ENCODE measurements around the gene FNDC11.
"Not testable (repeated sequence)": the region's sequence is repeated elsewhere in the genome, so short reads cannot be mapped to it uniquely, and the experiment has no call there.

FNDC11 gene

DNA sequence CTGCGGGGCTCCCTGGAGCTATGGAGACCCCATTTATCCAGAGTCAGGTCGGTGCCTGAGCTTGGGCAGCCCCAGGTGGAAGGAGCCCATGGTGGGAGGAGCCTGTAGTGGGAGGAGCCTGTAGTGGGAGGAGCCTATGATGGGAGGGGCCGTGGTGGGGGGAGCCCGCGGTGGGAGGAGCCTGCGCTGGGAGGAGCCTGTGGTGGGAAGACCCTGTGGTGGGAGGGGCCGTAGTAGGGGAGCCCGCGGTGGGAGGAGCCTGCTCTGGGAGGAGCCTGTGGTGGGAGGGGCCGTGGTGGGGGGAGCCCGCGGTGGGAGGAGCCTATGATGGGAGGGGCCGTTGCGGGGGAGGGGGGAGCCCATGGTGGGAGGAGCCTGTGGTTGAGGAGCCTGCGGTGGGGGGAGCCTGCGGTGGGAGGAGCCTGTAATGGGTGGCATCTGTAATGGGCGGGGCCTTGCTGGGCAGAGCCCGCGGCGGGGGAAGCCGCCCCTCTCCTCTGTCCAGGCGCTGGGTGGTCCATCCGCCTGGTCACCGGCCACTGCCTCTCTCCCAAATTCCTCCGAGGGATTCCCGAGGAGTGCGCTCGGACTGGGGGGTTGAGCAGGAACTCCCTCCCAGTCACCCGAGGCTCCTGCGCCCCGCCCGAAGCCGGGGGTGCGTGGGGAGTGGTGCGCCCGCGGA, 567 bp upstream of the FNDC11 start:
- peak; percentile 71 to 84 for DNase-seq (ENCODE audit: low read depth in 2 of 2)

DNA sequence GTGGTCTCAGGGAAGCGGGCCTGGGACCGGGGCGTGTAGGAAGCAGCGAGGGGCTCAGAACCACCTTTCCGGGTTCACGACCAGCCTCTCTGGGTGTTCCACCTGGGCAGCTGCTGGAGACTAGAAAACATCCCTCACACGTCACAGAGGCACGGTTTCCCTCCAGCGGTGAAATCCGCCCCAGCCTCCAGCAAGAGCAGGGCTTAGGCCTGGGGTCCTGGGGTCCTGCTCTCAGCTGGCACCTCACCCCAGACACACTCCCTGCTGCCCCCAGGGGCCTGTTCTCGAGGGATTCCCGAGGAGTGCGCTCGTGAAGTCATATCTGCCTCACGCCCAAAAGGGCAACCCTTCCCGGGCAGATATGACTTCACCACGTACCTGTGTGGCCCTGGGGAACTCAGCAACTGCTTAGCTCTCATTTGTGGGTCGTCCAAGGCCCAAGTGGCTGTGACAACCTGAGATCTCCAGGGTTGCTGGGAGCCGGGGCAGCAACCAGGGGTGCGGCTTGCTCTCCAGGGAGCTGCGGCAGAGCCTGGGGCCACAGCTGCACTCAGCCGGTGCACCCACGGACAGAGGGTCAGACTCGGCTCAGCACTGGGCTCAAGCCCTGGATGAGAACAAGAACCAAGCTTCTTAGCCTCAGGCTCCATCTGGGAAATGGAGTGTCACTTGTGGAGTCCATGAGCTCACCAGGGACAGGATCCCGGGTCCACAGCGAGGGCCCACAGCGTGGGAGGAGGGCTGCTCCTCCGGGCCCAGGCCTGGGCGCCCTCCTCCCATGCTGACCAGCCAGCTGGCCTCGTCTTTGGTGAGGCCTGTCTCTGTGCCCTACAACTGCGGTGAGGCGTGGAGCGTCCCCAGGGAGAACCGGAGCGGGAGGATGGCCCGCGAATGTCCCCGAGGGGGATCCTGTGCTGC, 661 bp downstream of the FNDC11 start:
- DNase-seq (ENCODE audit: low read depth in 2 of 2): no peak

DNA sequence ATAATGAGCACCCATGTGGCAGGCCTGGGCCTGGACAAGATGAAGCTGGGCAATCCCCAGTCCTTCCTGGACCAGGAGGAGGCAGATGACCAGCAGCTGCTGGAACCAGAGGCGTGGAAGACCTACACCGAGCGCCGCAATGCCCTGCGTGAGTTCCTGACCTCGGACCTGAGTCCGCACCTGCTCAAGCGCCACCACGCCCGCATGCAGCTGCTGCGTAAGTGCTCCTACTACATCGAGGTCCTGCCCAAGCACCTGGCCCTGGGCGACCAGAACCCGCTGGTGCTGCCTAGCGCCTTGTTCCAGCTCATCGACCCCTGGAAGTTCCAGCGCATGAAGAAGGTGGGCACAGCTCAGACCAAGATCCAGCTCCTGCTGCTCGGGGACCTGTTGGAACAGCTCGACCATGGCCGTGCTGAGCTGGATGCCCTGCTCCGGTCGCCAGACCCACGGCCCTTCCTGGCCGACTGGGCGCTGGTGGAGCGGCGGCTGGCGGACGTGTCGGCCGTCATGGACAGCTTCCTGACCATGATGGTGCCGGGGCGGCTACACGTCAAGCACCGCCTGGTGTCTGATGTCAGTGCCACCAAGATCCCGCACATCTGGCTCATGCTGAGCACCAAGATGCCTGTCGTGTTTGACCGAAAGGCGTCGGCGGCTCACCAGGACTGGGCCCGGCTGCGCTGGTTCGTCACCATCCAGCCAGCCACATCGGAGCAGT, 1.9 kb downstream of the FNDC11 start:
- no peak for DNase-seq (ENCODE audit: low read depth in 2 of 2)

DNA sequence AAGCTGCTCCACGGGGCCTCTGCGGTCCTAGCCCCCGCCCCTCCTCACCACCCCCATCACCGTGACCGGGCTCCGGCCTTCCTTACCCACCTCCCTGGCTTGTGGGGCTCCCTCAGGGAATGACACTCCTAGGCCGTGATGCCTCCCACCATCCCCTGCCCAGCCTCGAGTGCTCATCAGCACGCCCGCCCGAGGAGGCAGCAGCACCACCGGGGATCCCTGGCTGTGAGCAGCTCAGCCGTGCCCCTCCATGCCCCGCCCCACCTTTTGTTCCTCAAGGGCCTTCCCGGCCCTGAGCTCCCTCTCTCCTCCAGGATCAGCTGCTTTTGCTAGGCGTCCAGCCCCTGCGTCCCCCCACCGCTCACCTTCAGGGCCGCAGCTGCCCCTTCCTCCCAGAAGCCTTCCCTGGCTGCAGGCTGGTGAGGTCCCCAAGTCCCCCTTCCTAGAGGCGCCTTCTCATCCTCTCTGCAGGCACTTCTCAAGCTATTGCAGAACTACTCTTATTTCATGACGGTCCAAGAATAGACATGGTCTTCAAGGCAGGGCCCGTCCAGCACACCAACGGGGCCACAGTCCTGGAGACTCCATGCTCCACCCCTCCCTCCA, 3.0 kb downstream of the FNDC11 start:
- no peak for DNase-seq (ENCODE audit: low read depth in 2 of 2)

DNA sequence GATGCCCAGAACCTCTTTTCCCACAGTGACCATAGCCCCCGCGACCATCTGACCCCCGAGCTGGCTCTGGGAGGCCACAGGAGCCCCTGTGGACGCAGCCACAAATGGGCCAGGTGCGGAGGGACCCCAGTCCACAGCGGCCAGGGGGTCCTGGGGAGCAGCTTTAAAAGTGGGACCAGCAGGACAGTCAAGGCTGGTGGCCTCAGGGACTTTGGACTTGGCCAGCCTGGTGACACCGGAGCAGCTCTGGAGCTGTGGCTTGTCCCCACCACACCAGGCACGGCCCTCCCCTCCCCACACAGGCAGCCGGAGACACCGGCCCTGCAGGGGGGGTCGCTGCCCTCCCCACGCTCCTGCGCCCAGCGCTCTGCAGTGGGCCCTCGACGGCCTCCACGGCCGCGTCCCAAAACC, 3.5 kb downstream of the FNDC11 start:
- no peak for DNase-seq (ENCODE audit: low read depth in 2 of 2)

DNA sequence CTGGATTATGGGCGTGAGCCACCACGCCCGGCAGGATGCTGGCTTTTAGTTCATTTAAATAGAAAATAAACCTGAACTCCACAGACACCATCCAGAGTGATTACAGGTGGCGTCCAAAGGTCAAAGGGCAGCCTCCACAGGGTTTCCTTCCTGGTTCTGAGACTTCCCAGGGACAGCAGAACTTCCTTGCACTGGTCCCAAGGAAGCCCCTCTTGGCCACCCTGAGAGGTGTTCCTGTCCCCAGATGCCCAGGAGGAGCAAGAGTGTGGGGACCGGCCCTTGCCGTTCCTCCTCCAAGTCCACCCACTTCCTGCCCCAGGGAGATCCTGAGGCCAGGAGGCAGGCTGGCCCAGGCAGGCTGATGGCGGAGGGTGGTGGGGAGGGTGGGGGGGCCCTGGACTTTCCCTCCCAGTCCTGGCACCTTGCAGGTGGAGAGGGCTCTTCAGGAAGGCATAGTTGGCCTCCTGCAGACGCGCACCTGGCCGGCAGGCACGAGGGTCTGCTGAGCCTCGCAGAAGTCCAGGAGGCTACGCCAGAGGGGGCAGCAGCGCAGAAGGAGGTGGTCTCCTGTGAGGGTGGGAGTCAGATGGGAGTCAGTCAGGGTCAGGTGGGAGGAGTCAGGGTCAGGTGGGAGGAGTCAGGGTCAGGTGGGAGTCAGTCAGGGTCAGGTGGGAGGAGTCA, 5.0 kb downstream of the FNDC11 start:
- DNase-seq (ENCODE audit: low read depth in 2 of 2): no peak

DNA sequence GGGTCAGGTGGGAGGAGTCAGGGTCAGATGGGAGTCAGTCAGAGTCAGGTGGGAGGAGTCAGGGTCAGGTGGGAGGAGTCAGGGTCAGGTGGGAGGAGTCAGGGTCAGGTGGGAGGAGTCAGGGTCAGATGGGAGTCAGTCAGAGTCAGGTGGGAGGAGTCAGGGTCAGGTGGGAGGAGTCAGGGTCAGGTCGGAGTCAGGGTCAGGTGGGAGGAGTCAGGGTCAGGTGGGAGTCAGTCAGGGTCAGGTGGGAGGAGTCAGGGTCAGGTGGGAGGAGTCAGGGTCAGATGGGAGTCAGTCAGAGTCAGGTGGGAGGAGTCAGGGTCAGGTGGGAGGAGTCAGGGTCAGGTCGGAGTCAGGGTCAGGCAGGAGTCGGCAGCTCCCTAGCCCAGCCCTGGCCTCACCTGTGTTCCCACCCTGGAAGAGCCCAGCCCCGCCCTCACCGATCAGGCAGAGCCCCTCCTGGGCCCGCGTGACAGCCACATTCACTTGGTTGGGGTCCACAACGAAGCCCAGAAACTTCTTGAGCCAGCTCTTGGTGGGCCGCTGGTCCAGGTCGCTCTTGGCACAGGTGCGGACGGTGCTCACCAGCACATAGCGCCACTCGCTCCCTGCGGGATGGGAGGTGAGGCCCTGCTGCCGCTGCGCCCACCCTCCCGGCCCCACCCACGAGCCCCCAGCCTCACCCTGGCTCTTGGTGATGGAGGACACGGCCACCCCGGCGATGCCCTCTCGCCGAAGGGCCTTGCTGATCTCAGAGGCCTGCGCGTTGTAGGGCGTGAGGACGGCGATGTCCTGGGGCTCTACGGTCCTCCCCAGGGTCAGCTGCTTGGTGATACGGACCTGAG, 5.8 kb downstream of the FNDC11 start:
- not testable (repeated sequence) for DNase-seq (ENCODE audit: low read depth in 2 of 2)

DNA sequence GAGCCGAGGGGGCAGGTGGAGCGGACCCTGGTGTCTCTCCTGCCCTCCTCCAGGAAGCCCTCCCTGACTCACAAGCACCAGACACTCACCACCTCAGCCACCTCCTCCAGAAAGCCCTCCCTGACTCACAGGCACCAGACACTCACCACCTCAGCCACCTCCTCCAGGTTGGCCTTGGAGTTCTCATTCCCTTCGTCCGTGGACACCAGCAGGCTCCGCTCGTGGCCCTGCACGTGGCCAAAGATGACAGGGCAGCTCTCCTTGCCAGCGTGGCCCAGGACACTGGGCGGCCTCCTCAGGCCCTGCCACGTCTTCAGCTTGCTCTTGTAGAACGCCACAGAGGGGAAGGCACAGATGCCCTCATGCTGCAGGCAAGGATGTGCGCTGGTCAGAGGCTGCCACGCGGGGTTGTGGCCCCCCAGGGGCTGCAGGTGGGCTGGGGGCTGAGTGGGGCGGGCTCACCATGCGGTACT, 6.4 kb downstream of the FNDC11 start:
- DNase-seq (ENCODE audit: low read depth in 2 of 2): no peak

DNA sequence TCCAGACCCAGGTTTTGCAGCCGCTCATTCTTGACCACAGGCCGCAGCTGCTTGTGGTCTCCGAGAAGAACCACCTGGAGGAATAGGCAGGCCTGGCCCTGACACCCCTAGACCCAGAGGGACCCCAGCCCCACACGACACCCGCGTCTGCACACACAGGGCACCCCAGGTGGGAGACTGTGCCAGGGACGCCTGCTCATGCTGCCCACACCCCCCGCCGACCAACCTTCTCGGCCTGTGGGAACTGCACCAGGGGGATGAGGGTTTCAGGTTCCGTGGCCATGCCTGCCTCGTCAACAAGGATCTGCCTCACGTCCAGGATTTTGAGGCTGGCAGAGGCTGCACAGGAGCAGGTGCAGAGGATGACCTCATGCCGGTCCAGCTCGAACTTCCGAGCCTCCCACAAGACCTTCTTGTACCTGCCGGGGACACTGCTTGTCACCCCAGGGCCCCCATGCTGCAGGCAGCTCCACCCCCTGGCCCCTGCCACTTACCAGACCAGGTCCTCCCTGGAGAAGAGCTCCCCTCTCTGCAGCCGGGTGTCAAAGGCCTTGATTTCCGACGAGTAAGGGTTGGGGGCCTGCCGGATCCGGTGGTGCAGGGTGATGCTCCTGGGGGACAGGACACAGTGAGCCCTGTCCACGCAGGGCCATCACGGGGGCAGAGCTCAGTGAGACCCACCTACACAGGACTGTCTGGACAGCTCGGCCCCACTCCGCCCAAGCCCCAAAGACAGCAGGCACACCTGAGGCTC, 7.1 kb downstream of the FNDC11 start:
- DNase-seq (ENCODE audit: low read depth in 2 of 2): no peak

DNA sequence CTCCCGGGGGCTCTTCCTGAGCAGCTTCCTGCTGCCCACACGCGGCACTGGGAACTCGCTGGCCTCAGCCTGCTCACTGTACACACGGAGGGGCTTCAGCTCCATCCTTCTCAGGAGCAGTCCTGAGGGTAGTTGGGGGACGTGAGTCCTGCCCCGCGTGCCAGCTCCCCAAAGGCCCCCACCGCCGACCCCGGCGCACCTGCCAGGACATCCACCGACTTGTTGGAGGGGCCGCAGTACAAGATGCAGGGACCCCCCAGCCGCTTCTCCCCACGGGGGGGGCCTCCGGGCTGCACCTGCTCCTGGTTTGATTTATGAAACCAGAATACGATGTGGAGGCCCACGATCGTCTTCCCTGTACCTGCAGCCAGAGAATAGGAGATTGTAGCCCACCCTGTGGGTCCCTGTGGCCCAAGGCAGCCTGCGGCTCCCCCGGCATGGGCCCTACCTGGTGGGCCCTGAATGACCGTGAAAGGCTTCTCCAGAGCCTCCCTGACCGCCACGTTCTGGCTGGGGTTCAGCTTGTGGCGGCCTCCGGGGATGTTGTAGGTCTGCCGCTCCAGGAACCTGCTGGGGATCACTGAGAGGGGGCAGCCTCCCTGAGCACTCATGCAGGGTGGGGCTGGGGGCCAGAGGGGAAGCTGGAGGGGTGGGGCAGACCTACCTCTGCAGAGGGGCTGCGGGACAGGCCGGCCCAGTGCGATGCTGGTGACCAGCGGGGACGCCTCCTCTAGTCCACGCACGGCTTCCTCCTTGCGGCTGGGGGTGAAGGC, 7.9 kb downstream of the FNDC11 start:
- no peak for DNase-seq (ENCODE audit: low read depth in 2 of 2)

DNA sequence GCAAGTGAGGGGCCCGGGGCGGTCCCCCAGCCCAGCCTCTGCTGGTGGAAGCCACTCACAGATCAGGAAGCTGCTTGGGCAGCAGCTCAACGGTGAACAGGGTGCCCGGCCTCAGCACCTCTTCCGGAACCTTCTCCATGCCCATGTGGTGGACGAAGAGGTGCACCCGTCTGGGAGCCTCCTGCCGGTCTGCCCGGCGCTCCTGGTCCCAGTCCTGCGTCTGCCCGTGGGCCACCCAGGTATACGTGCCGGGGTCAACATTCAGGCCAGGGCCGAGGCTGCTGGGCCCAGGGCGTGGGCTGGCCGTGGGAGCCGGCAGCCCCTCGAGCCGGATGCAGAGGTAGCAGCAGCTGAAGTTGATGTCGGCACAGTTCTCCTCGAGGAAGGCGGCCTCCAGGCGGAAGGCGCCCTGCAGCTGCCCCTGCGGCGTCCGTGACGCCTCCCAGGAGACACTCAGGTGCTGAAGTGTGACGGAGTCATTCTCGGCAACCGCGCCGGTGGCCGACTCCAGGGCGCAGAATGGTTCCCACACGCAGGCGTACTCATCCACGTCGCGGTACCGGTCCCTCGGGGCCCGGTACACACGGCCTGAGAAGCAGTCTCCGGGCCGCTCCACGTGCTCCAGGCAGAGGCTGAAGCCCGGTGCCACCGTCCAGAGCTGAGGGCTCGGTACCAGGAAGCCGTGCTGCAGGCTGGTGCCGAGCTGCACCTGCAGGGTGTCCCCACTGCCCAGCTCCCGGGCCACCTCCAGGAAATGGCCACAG, 8.7 kb downstream of the FNDC11 start:
- no peak for DNase-seq (ENCODE audit: low read depth in 2 of 2)

DNA sequence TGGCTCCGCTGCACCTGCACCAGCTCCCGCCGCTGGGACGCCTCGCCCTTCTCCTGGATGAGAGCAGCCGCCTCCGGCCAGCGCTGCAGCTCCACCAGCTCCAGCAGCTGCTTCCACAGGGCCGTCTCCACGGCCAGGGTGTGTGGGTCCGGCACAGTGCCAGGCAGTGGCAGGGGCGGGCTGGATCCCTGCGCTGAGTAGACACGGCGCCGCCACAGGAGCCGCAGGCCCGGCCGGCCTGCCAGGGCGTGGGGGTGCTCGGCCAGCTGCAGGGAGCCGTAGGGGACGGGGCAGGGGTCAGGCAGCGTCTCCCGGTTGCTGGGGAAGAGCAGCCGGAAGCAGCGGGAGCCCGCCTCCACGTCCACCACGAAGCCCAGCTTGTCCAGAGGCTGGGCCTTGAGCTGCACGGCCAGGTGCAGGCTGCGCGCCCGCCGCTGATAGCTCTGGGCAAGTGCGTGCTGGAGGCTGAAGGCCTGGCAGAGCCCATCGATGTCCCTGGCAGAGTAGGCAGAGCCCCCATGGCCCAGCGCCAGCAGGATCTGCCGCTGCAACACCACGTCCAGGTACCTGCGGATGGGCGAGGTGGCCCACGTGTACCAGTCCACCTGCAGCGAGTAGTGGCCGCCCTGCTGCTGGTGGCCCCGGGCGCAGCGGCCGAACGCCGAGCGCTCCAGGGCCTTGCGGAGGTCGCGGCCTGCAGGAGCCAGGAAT, 9.4 kb downstream of the FNDC11 start:
- no peak for DNase-seq (ENCODE audit: low read depth in 2 of 2)

DNA sequence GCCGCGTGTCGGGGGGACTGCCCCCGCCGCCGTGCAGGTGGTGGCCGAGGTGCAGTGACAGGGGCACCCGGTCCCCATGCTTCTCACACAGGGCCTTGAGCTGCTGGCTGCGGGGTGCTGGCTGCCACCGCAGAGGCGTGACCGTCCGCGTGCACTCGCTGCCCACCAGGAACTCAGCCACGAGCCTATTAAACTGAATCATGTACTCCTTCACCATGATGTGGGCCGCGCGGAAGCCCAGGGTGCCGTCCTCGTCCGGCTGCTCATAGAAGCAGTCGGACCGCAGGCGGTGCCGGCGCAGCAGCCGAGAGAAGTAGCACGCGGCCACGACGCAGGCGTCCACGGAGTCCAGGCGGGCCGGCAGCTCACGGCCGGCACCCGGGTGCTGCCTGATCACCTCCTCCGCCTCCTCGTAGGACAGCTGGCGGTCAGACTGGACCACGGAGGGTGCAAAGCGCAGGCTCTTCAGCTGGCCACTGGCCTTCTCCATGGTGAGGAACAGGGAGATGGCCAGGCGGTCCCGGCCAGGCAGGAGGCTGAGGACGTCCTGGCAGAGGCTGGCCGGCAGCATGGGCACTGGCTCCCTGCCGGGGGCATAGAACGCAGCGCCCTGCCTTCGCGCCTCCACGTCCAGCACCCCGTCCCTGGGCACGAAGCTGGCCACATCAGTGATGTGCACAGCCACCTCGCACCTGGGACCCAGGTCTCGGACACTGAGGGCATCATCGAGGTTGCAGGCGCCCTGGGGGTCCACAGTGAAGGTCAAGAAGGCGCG, 10.3 kb downstream of the FNDC11 start:
- no peak for DNase-seq (ENCODE audit: low read depth in 2 of 2)

DNA sequence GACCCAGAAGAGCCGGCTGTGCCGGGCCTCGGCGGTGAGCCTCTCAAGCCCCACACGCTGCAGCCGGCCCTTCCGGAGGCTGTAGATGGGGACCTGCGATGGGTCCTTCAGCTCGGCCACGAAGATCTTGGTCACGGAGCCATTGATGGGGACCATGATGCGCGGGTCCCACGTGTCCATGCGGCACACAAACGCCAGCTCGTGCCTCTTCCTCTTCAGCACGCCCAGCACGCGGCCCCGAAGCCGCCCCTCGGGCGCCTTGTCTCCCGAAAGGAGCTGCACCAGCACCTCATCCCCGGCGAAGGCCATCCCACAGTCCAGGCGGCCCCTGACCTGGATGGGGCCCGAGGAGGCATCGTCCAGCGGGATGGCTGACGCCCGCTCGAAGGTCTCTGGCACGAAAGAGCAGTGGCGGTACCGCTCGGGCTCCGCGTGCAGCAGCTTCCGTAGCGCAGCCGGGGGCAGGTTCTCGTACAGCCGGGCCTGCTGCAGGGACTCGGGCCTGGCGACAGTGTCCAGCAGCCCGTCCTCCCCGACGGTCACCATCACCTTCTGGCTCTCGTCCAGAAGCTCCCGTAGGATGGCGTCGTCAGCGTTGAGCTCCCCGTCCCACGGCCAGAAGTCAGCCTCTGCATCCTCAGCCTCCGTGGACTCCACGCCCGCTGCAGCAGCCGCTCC, 11.2 kb downstream of the FNDC11 start:
- DNase-seq (ENCODE audit: low read depth in 2 of 2): no peak

DNA sequence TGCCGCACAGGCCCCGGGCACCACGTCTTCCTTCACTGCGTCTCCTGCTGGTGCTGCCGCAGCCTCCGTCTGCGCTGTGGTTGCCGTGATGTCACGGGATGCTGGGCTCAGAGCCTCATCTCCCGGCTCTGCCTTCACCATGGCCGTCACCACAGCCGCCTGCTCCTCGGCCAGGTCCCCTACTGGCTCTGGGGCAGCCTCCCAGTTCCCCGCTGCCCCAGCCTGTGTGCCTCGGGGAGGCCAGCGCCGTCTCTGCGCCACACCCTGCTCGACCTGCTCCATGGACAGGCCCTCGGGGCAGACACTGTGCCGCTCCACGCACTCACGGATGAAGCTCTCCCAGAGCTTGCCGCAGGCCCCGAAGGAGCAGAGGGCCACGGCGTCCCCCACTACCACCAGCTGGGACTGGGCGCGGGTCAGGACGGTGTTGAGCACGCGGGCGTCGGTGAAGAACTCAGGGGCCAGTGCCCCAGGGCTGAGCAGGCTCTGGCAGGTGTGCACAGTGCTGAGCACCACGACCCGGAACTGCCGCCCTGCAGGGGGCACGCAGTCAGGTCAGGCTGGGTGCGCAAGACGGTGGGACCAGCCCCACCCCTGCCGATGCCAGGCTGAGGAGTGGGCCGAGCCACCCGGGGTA, 11.9 kb downstream of the FNDC11 start:
- DNase-seq (ENCODE audit: low read depth in 2 of 2): no peak
